H9 (cell line): Measurements from ENCODE around the gene GAREM1. TPM values are rescaled to one million over a fixed set of nuclear protein-coding genes. Genes with fewer than 3 reads are reported as not detected.

Experiments
- DNase-seq: peaks from one replicate; pipeline ENCODE4 v3.0.0-alpha.2; 2017
- H2AFZ ChIP-seq: one replicate; pipeline ENCODE4 v1.6.1; 2013; ENCODE audit warnings: mild to moderate bottlenecking, low read length, control low read depth, moderate library complexity
- H2AK5ac ChIP-seq: 2 replicates; pipeline ENCODE4 v1.6.1; 2013; ENCODE audit warnings: low read length, control low read depth, mixed read lengths; ENCODE audit not compliant: insufficient read length
- H2BK120ac ChIP-seq: one replicate; pipeline ENCODE4 v1.6.1; 2013; ENCODE audit warnings: low read depth, mild to moderate bottlenecking, low read length, control low read depth, inconsistent platforms; ENCODE audit not compliant: poor library complexity, severe bottlenecking
- H2BK12ac ChIP-seq: 2 replicates; pipeline ENCODE4 v1.6.1; 2013; ENCODE audit warnings: low read length, control low read depth, mixed read lengths, low read depth; ENCODE audit not compliant: insufficient read length
- H2BK15ac ChIP-seq: 2 replicates; pipeline ENCODE4 v1.6.1; 2013; ENCODE audit warnings: low read depth, low read length, control low read depth
- H2BK20ac ChIP-seq: one replicate; pipeline ENCODE4 v1.6.1; 2013; ENCODE audit warnings: low read depth, mild to moderate bottlenecking, low read length, control low read depth, inconsistent platforms; ENCODE audit not compliant: poor library complexity, severe bottlenecking
- H2BK5ac ChIP-seq: 2 replicates; pipeline ENCODE4 v1.6.1; 2013; ENCODE audit warnings: low read length, control low read depth, mixed read lengths; ENCODE audit not compliant: insufficient read length
- H3K14ac ChIP-seq: 2 replicates; pipeline ENCODE4 v1.6.1; 2013; ENCODE audit warnings: low read length, control low read depth; ENCODE audit not compliant: insufficient read depth
- H3K18ac ChIP-seq: 2 replicates; pipeline ENCODE4 v1.6.1; 2013; ENCODE audit warnings: low read depth, mild to moderate bottlenecking, mixed read lengths, low read length, control low read depth; ENCODE audit not compliant: insufficient read length
- H3K23ac ChIP-seq: 2 replicates; pipeline ENCODE4 v1.6.1; 2013; ENCODE audit warnings: low read length, control low read depth, mixed read lengths, low read depth; ENCODE audit not compliant: insufficient read length
- H3K23me2 ChIP-seq: 2 replicates; pipeline ENCODE4 v1.6.1; 2013; ENCODE audit warnings: low read depth, mild to moderate bottlenecking, mixed read lengths, low read length, control low read depth; ENCODE audit not compliant: insufficient read length, poor library complexity, severe bottlenecking
- H3K27ac ChIP-seq: 2 replicates; pipeline ENCODE4 v1.5.1; 2013; ENCODE audit warnings: low read length, control low read depth, mixed read lengths, low read depth; ENCODE audit not compliant: insufficient read length
- H3K27me3 ChIP-seq: 2 replicates; pipeline ENCODE4 v1.6.1; 2013; ENCODE audit warnings: low read length, control low read depth, inconsistent platforms; ENCODE audit not compliant: insufficient read depth
- H3K4ac ChIP-seq: 2 replicates; pipeline ENCODE4 v1.6.1; 2013; ENCODE audit warnings: low read depth, mild to moderate bottlenecking, control low read depth, inconsistent platforms, low read length, moderate library complexity
- H3K4me1 ChIP-seq: 2 replicates; pipeline ENCODE4 v1.6.1; 2013; ENCODE audit warnings: low read length, control low read depth, inconsistent platforms; ENCODE audit not compliant: insufficient read depth
- H3K4me2 ChIP-seq: 2 replicates; pipeline ENCODE4 v1.6.1; 2013; ENCODE audit warnings: low read length, control low read depth, mixed read lengths; ENCODE audit not compliant: insufficient read length, insufficient read depth
- H3K56ac ChIP-seq: 2 replicates; pipeline ENCODE4 v1.6.1; 2013; ENCODE audit warnings: low read depth, mild to moderate bottlenecking, mixed read lengths, low read length, control low read depth; ENCODE audit not compliant: insufficient read length
- H3K79me1 ChIP-seq: 2 replicates; pipeline ENCODE4 v1.6.1; 2013; ENCODE audit warnings: low read depth, mild to moderate bottlenecking, moderate library complexity, low read length, control low read depth, inconsistent platforms; ENCODE audit not compliant: insufficient read depth, poor library complexity, severe bottlenecking
- H3K79me2 ChIP-seq: 2 replicates; pipeline ENCODE4 v1.6.1; 2013; ENCODE audit warnings: low read length, control low read depth, inconsistent platforms; ENCODE audit not compliant: insufficient read depth
- H3K9ac ChIP-seq: 2 replicates; pipeline ENCODE4 v1.6.1; 2013; ENCODE audit warnings: low read length, control low read depth, mixed read lengths; ENCODE audit not compliant: insufficient read length; ENCODE audit errors: extremely low read depth
- H3K9me3 ChIP-seq: one replicate; pipeline ENCODE4 v1.6.1; 2013; ENCODE audit warnings: low read depth, low read length, inconsistent platforms; ENCODE audit not compliant: control insufficient read depth
- H3T11ph ChIP-seq: one replicate; pipeline ENCODE4 v1.6.1; 2013; ENCODE audit warnings: mild to moderate bottlenecking, low read length, control low read depth, inconsistent platforms
- H4K20me1 ChIP-seq: one replicate; pipeline ENCODE4 v1.6.1; 2013; ENCODE audit not compliant: control insufficient read depth, insufficient read length, insufficient read depth
- H4K5ac ChIP-seq: 2 replicates; pipeline ENCODE4 v1.6.1; 2013; ENCODE audit warnings: low read depth, mild to moderate bottlenecking, mixed read lengths, low read length, control low read depth; ENCODE audit not compliant: insufficient read length
- H4K8ac ChIP-seq: replicated peaks from 2 replicates; pipeline ENCODE4 v1.6.1; 2013; ENCODE audit warnings: low read length, control low read depth, mixed read lengths, low read depth; ENCODE audit not compliant: insufficient read length
- H4K91ac ChIP-seq: 2 replicates; pipeline ENCODE4 v1.6.1; 2013; ENCODE audit warnings: low read depth, mild to moderate bottlenecking, moderate library complexity, mixed read lengths, low read length, control low read depth; ENCODE audit not compliant: insufficient read length
- H3K27ac Mint-ChIP-seq, 3 experiments: 2 replicates in 2 of 3; 3 replicates in 1 of 3; pipeline ENCODE4 v1.8.0; 2020 to 2021; ENCODE audit warnings: mixed read lengths in 3 of 3, mild to moderate bottlenecking in 1 of 3, moderate library complexity in 1 of 3
- H3K27me3 Mint-ChIP-seq: 2 replicates; pipeline ENCODE4 v1.8.0; 2021; ENCODE audit warnings: low read depth, mild to moderate bottlenecking, moderate library complexity, mixed read lengths
- H3K36me3 Mint-ChIP-seq, 3 experiments: 2 replicates in 2 of 3; 3 replicates in 1 of 3; pipeline ENCODE4 v1.8.0; 2020 to 2021; ENCODE audit warnings: low read depth in 3 of 3, mixed read lengths in 3 of 3; ENCODE audit not compliant: insufficient read depth in 1 of 3
- H3K4me1 Mint-ChIP-seq, 2 experiments: 2 replicates each; pipeline ENCODE4 v1.8.0; 2020; ENCODE audit warnings: mixed read lengths in 2 of 2
- H3K4me3 Mint-ChIP-seq, 2 experiments: 2 replicates in 1 of 2; 3 replicates in 1 of 2; pipeline ENCODE4 v1.8.0; 2020 to 2021; ENCODE audit warnings: mild to moderate bottlenecking in 2 of 2, mixed read lengths in 2 of 2, moderate library complexity in 1 of 2
- H3K9me3 Mint-ChIP-seq, 2 experiments: 2 replicates in 1 of 2; 3 replicates in 1 of 2; pipeline ENCODE4 v1.8.0; 2020; ENCODE audit warnings: mild to moderate bottlenecking in 2 of 2, mixed read lengths in 2 of 2, moderate library complexity in 1 of 2
- CTCF ChIP-seq: fragments of 200-600 bp; sonication (generic); conservative IDR thresholded peaks from 3 replicates; pipeline ENCODE4 v1.8.0; 2021; ENCODE audit warnings: antibody characterized with exemption, mild to moderate bottlenecking
- WGBS: extraction: QIAGEN DNeasy Blood & Tissue Kit; methylation state at CpG from one replicate; pipeline ENCODE4 v1.1.7; 2013; ENCODE audit warnings: missing lambda C conversion rate, low lambda C conversion rate, mixed read lengths; ENCODE audit not compliant: insufficient read length; ENCODE audit errors: extremely low coverage; 5-methylcytosine and 5-hydroxymethylcytosine counted together
- total RNA-seq: library from RNA; stranded (reverse); gene quantifications from 2 replicates; pipeline ENCODE4 v1.2.1, GENCODE V29; 2021

Gene GAREM1
- total RNA-seq, 1 experiment from 2014 or later: 4.4 TPM

- no CpG with 5 or more reads among the region's 2 CpGs for WGBS
- Histone ChIP-seq H3K23me2 (no peaks in the 10 kb centered on the region), H3T11ph (no peak overlapping the region), H4K8ac (no peak overlapping the region), H4K91ac (no peak overlapping the region), H3K14ac (no peak overlapping the region), H3K4ac (no peak overlapping the region), H3K4me1 (0 out of 2 replicates have a peak, but pooled peaks cover 2% of the 10 kb centered on the region), H3K79me2 (no peaks in the 10 kb centered on the region), H3K9me3 (no peaks in the 10 kb centered on the region), H3K27ac (no peak overlapping the region), H4K5ac (no peak overlapping the region), H3K9ac (no peak overlapping the region), H2AFZ (no peak overlapping the region), H2BK20ac (no peak overlapping the region), H2BK15ac (no peak overlapping the region), H3K4me2 (no peak overlapping the region), H3K56ac (no peak overlapping the region), H2BK120ac (no peak overlapping the region), H2AK5ac (no peak overlapping the region), H2BK12ac (no peak overlapping the region), H3K79me1 (no peaks in the 10 kb centered on the region), H4K20me1 (no peaks in the 10 kb centered on the region), H3K18ac (no peak overlapping the region), H3K27me3 (no peaks in the 10 kb centered on the region), H3K23ac (no peak overlapping the region), H2BK5ac (no peak overlapping the region)
- no peak for DNase-seq
- TF ChIP-seq CTCF: no peak
- Mint-ChIP-seq H3K36me3 (no peaks in the 10 kb centered on the region), H3K27ac (no peak overlapping the region; a peak in 1 of 7 replicates), H3K4me3 (no peak overlapping the region), H3K4me1 (0 out of 4 replicates have a peak, but pooled peaks cover 0 to 7% of the 10 kb centered on the region in 2 experiments), H3K9me3 (no peaks in the 10 kb centered on the region), H3K27me3 (no peaks in the 10 kb centered on the region; the same call in 1 of the 2 replicates)
These were observed 27.5 kb downstream of the GAREM1 start for GRCh38 chr18:32443033-32443705.
